Measurements from ENCODE around the gene ATXN1. TPM values are rescaled to one million over a fixed set of nuclear protein-coding genes. Genes with fewer than 3 reads are reported as not detected.

ATXN1 gene
- total and polyA plus RNA-seq, 2 experiments from 2014 or later: 4.8 to 9.1 TPM

DNA sequence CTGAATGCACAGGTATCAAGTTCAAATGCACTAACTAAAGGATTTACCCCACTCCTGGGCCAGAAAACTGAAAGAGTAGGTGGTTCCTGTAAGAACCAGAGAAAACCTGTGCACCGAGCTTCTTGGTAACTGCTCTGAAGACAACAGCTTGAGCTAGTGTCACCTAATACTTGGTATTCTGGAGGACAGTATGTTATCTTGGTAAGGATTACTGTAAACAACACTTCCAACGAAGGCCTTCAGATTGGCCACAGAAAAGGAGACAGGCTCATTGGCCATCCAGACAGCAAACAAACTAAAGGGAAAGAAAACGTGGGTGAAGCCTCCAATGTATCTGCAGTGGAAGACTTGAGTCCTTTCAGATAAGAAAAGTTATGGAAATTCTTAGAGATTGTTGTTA lies 461.4 kb downstream of the ATXN1 start:
- no peaks in the 10 kb centered on the region for H3K27me3 ChIP-seq (ENCODE audit: insufficient read depth)
- no peaks in the 10 kb centered on the region for H4K20me1 ChIP-seq (replicated peaks; ENCODE audit: insufficient read depth)
- Mint-ChIP-seq H3K4me3 (no peak overlapping the region), H3K27ac (no peak overlapping the region), H3K36me3 (ENCODE audit: low read depth) (no peaks in the 10 kb centered on the region), H3K4me1 (peaks cover 30% of the 10 kb centered on the region), H3K9me3 (no peaks in the 10 kb centered on the region; the same call in 2 of the 3 replicates), H3K27me3 (ENCODE audit: insufficient read depth, low read depth, poor library complexity) (peaks cover 13% of the 10 kb centered on the region)
- H3K36me3 ChIP-seq (ENCODE audit: insufficient read depth): no peaks in the 10 kb centered on the region
- no peak overlapping the region for H2AFZ ChIP-seq
- no peak overlapping the region for H3K4me3 ChIP-seq
- H3K79me2 ChIP-seq (replicated peaks; ENCODE audit: insufficient read depth): no peaks in the 10 kb centered on the region
- DNase-seq (ENCODE audit: low spot score): no peak
- no peaks in the 10 kb centered on the region for H3F3A ChIP-seq (replicated peaks; ENCODE audit: low read depth)
- H3K4me1 ChIP-seq (ENCODE audit: insufficient read depth): peaks cover 18% of the 10 kb centered on the region
- H3K27ac ChIP-seq (ENCODE audit: low read depth): no peak overlapping the region
- ATAC-seq: no peak
- H3K9me2 ChIP-seq (ENCODE audit: insufficient read depth): no peaks in the 10 kb centered on the region
- H3K4me2 ChIP-seq: no peak overlapping the region
- TF ChIP-seq JUNB (IDR thresholded peaks at IDR 0.05; ENCODE audit: unreplicated experiment) (no peak), EZH2 (IDR thresholded peaks at IDR 0.05; ENCODE audit: low read depth, unreplicated experiment) (no peak), STAT1 (IDR thresholded peaks at IDR 0.05; ENCODE audit: unreplicated experiment) (no peak), POLR2AphosphoS5 (IDR thresholded peaks at IDR 0.05; ENCODE audit: low read depth) (no peak), ZNF114 (CRISPR knock-in tag; IDR thresholded peaks at IDR 0.05) (no peak), CREB1 (CRISPR knock-in tag; IDR thresholded peaks at IDR 0.05; ENCODE audit: low read depth) (no peak), EZH2phosphoT487 (IDR thresholded peaks at IDR 0.05; ENCODE audit: unreplicated experiment) (no peak), NANOG (IDR thresholded peaks at IDR 0.05; ENCODE audit: borderline replicate concordance) (no peak), ZNF331 (CRISPR knock-in tag; IDR thresholded peaks at IDR 0.05; ENCODE audit: low read depth) (no peak)
- TF ChIP-seq, protein P1, sequence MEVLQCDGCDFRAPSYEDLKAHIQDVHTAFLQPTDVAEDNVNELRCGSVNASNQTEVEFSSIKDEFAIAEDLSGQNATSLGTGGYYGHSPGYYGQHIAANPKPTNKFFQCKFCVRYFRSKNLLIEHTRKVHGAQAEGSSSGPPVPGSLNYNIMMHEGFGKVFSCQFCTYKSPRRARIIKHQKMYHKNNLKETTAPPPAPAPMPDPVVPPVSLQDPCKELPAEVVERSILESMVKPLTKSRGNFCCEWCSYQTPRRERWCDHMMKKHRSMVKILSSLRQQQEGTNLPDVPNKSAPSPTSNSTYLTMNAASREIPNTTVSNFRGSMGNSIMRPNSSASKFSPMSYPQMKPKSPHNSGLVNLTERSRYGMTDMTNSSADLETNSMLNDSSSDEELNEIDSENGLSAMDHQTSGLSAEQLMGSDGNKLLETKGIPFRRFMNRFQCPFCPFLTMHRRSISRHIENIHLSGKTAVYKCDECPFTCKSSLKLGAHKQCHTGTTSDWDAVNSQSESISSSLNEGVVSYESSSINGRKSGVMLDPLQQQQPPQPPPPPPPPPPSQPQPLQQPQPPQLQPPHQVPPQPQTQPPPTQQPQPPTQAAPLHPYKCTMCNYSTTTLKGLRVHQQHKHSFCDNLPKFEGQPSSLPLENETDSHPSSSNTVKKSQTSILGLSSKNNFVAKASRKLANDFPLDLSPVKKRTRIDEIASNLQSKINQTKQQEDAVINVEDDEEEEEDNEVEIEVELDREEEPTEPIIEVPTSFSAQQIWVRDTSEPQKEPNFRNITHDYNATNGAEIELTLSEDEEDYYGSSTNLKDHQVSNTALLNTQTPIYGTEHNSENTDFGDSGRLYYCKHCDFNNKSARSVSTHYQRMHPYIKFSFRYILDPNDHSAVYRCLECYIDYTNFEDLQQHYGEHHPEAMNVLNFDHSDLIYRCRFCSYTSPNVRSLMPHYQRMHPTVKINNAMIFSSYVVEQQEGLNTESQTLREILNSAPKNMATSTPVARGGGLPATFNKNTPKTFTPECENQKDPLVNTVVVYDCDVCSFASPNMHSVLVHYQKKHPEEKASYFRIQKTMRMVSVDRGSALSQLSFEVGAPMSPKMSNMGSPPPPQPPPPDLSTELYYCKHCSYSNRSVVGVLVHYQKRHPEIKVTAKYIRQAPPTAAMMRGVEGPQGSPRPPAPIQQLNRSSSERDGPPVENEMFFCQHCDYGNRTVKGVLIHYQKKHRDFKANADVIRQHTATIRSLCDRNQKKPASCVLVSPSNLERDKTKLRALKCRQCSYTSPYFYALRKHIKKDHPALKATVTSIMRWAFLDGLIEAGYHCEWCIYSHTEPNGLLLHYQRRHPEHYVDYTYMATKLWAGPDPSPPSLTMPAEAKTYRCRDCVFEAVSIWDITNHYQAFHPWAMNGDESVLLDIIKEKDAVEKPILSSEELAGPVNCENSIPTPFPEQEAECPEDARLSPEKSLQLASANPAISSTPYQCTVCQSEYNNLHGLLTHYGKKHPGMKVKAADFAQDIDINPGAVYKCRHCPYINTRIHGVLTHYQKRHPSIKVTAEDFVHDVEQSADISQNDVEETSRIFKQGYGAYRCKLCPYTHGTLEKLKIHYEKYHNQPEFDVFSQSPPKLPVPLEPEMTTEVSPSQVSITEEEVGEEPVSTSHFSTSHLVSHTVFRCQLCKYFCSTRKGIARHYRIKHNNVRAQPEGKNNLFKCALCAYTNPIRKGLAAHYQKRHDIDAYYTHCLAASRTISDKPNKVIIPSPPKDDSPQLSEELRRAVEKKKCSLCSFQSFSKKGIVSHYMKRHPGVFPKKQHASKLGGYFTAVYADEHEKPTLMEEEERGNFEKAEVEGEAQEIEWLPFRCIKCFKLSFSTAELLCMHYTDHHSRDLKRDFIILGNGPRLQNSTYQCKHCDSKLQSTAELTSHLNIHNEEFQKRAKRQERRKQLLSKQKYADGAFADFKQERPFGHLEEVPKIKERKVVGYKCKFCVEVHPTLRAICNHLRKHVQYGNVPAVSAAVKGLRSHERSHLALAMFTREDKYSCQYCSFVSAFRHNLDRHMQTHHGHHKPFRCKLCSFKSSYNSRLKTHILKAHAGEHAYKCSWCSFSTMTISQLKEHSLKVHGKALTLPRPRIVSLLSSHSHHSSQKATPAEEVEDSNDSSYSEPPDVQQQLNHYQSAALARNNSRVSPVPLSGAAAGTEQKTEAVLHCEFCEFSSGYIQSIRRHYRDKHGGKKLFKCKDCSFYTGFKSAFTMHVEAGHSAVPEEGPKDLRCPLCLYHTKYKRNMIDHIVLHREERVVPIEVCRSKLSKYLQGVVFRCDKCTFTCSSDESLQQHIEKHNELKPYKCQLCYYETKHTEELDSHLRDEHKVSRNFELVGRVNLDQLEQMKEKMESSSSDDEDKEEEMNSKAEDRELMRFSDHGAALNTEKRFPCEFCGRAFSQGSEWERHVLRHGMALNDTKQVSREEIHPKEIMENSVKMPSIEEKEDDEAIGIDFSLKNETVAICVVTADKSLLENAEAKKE (CRISPR knock-in tag; IDR thresholded peaks at IDR 0.05): no peak
- TF ChIP-seq, protein P2, sequence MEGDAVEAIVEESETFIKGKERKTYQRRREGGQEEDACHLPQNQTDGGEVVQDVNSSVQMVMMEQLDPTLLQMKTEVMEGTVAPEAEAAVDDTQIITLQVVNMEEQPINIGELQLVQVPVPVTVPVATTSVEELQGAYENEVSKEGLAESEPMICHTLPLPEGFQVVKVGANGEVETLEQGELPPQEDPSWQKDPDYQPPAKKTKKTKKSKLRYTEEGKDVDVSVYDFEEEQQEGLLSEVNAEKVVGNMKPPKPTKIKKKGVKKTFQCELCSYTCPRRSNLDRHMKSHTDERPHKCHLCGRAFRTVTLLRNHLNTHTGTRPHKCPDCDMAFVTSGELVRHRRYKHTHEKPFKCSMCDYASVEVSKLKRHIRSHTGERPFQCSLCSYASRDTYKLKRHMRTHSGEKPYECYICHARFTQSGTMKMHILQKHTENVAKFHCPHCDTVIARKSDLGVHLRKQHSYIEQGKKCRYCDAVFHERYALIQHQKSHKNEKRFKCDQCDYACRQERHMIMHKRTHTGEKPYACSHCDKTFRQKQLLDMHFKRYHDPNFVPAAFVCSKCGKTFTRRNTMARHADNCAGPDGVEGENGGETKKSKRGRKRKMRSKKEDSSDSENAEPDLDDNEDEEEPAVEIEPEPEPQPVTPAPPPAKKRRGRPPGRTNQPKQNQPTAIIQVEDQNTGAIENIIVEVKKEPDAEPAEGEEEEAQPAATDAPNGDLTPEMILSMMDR (conservative IDR thresholded peaks at IDR 0.05; ENCODE audit: low read depth in 2 of 2): no peak
- TF ChIP-seq, protein P3, sequence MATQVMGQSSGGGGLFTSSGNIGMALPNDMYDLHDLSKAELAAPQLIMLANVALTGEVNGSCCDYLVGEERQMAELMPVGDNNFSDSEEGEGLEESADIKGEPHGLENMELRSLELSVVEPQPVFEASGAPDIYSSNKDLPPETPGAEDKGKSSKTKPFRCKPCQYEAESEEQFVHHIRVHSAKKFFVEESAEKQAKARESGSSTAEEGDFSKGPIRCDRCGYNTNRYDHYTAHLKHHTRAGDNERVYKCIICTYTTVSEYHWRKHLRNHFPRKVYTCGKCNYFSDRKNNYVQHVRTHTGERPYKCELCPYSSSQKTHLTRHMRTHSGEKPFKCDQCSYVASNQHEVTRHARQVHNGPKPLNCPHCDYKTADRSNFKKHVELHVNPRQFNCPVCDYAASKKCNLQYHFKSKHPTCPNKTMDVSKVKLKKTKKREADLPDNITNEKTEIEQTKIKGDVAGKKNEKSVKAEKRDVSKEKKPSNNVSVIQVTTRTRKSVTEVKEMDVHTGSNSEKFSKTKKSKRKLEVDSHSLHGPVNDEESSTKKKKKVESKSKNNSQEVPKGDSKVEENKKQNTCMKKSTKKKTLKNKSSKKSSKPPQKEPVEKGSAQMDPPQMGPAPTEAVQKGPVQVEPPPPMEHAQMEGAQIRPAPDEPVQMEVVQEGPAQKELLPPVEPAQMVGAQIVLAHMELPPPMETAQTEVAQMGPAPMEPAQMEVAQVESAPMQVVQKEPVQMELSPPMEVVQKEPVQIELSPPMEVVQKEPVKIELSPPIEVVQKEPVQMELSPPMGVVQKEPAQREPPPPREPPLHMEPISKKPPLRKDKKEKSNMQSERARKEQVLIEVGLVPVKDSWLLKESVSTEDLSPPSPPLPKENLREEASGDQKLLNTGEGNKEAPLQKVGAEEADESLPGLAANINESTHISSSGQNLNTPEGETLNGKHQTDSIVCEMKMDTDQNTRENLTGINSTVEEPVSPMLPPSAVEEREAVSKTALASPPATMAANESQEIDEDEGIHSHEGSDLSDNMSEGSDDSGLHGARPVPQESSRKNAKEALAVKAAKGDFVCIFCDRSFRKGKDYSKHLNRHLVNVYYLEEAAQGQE (IDR thresholded peaks at IDR 0.05; ENCODE audit: unreplicated experiment): no peak
- TF ChIP-seq, protein P4, sequence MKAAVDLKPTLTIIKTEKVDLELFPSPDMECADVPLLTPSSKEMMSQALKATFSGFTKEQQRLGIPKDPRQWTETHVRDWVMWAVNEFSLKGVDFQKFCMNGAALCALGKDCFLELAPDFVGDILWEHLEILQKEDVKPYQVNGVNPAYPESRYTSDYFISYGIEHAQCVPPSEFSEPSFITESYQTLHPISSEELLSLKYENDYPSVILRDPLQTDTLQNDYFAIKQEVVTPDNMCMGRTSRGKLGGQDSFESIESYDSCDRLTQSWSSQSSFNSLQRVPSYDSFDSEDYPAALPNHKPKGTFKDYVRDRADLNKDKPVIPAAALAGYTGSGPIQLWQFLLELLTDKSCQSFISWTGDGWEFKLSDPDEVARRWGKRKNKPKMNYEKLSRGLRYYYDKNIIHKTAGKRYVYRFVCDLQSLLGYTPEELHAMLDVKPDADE (IDR thresholded peaks at IDR 0.05): no peak

All from GM23338 (cell line).